Measurements from ENCODE around the gene RIMS1.

The RIMS1 gene

GRCh38 chr6:72216222-72217068 is 330.1 kb downstream of the RIMS1 start:
- no peak overlapping the region for H2AFZ ChIP-seq (ENCODE audit: low read length)
- no peaks in the 10 kb centered on the region for H3K9me2 ChIP-seq (ENCODE audit: low read depth, low read length)
- TF ChIP-seq CTCF (IDR thresholded peaks at IDR 0.05; ENCODE audit: low read length) (no peak), EZH2 (IDR thresholded peaks at IDR 0.05; ENCODE audit: borderline replicate concordance, low read length) (no peak)
- H3K27ac ChIP-seq (ENCODE audit: low read depth, low read length, poor library complexity, severe bottlenecking): no peak overlapping the region
- H3K4me3 ChIP-seq (ENCODE audit: low read depth, low read length, poor library complexity, severe bottlenecking): no peak overlapping the region
- H3K4me1 ChIP-seq (ENCODE audit: insufficient read depth, low read length, severe bottlenecking): no peaks in the 10 kb centered on the region
- no peaks in the 10 kb centered on the region for H4K20me1 ChIP-seq (ENCODE audit: insufficient read depth, low read length)
- H3K36me3 ChIP-seq (ENCODE audit: insufficient read depth, low read length): no peaks in the 10 kb centered on the region
- H3F3A ChIP-seq (ENCODE audit: insufficient read depth, low read length): no peaks in the 10 kb centered on the region
- no peaks in the 10 kb centered on the region for H3K79me2 ChIP-seq (ENCODE audit: insufficient read depth, low read length)
- no peak overlapping the region for H3K4me2 ChIP-seq (ENCODE audit: low read length)
- H3K9ac ChIP-seq (ENCODE audit: low read length): no peak overlapping the region
- H3K27me3 ChIP-seq (ENCODE audit: insufficient read depth, low read length): no peaks in the 10 kb centered on the region
- no peaks in the 10 kb centered on the region for H3K9me3 ChIP-seq (ENCODE audit: low read length)

GRCh38 chr6:72217626-72218025 is 331.3 kb downstream of the RIMS1 start:
- Histone ChIP-seq H3K9me3 (ENCODE audit: low read length) (no peaks in the 10 kb centered on the region), H2AFZ (ENCODE audit: low read length) (no peak overlapping the region), H3K9me2 (ENCODE audit: low read depth, low read length) (no peaks in the 10 kb centered on the region), H3K79me2 (ENCODE audit: insufficient read depth, low read length) (no peaks in the 10 kb centered on the region), H3K9ac (ENCODE audit: low read length) (no peak overlapping the region), H3K4me2 (ENCODE audit: low read length) (no peak overlapping the region), H3K4me3 (ENCODE audit: low read depth, low read length, poor library complexity, severe bottlenecking) (no peak overlapping the region), H3K4me1 (ENCODE audit: insufficient read depth, low read length, severe bottlenecking) (no peaks in the 10 kb centered on the region), H3K27me3 (ENCODE audit: insufficient read depth, low read length) (no peaks in the 10 kb centered on the region), H4K20me1 (ENCODE audit: insufficient read depth, low read length) (no peaks in the 10 kb centered on the region), H3F3A (ENCODE audit: insufficient read depth, low read length) (no peaks in the 10 kb centered on the region), H3K36me3 (ENCODE audit: insufficient read depth, low read length) (no peaks in the 10 kb centered on the region), H3K27ac (ENCODE audit: low read depth, low read length, poor library complexity, severe bottlenecking) (no peak overlapping the region)
- TF ChIP-seq EZH2 (IDR thresholded peaks at IDR 0.05; ENCODE audit: borderline replicate concordance, low read length): no peak
- TF ChIP-seq CTCF (IDR thresholded peaks at IDR 0.05; ENCODE audit: low read length): no peak

GRCh38 chr6:72218125-72218524 is 331.8 kb downstream of the RIMS1 start:
- Histone ChIP-seq H3K4me3 (ENCODE audit: low read depth, low read length, poor library complexity, severe bottlenecking) (no peak overlapping the region), H3F3A (ENCODE audit: insufficient read depth, low read length) (no peaks in the 10 kb centered on the region), H3K27me3 (ENCODE audit: insufficient read depth, low read length) (no peaks in the 10 kb centered on the region)

More at GRCh38 chr6:72218125-72218524, 331.8 kb downstream of the RIMS1 start:
- no peak overlapping the region for H3K9ac ChIP-seq (ENCODE audit: low read length)
- no peak overlapping the region for H3K4me2 ChIP-seq (ENCODE audit: low read length)
- H3K9me2 ChIP-seq (ENCODE audit: low read depth, low read length): no peaks in the 10 kb centered on the region
- no peaks in the 10 kb centered on the region for H4K20me1 ChIP-seq (ENCODE audit: insufficient read depth, low read length)
- H3K4me1 ChIP-seq (ENCODE audit: insufficient read depth, low read length, severe bottlenecking): no peaks in the 10 kb centered on the region
- H2AFZ ChIP-seq (ENCODE audit: low read length): no peak overlapping the region
- H3K9me3 ChIP-seq (ENCODE audit: low read length): no peaks in the 10 kb centered on the region
- H3K36me3 ChIP-seq (ENCODE audit: insufficient read depth, low read length): no peaks in the 10 kb centered on the region
- H3K27ac ChIP-seq (ENCODE audit: low read depth, low read length, poor library complexity, severe bottlenecking): no peak overlapping the region
- no peaks in the 10 kb centered on the region for H3K79me2 ChIP-seq (ENCODE audit: insufficient read depth, low read length)
- TF ChIP-seq EZH2 (IDR thresholded peaks at IDR 0.05; ENCODE audit: borderline replicate concordance, low read length): no peak
- TF ChIP-seq CTCF (IDR thresholded peaks at IDR 0.05; ENCODE audit: low read length): peak; percentile 32; the same call in 1 of the 2 replicates

All from OCI-LY1 (cell line).